IPS-NIHi7 (cell line): Measurements from ENCODE around the gene ELP2.
"Not testable (repeated sequence)": the region's sequence is repeated elsewhere in the genome, so short reads cannot be mapped to it uniquely, and the experiment has no call there.

Source experiments
- DNase-seq: peaks from one replicate; pipeline ENCODE4 v3.0.0; 2012; ENCODE audit warnings: mixed read lengths; ENCODE audit errors: extremely low spot score

ELP2 gene

GRCh38 chr18:36129300-36130038, at the start of gene ELP2, which contains the start of gene SLC39A6:
ELP2 (plus strand) TSS chr18:36129899; CDS start chr18:36129934, 35 bp downstream.
SLC39A6 (minus strand) TSS chr18:36129340; CDS start chr18:36127007, 2,333 bp downstream.
- peak; percentile 96 for DNase-seq

GRCh38 chr18:36081118-36081517, 48.6 kb upstream of the ELP2 start:
- not testable (repeated sequence) for DNase-seq

GRCh38 chr18:36083729-36084128, 46.0 kb upstream of the ELP2 start:
- DNase-seq = no peak

- no peak for DNase-seq
Measured at GRCh38 chr18:36085195-36085594, 44.5 kb upstream of the ELP2 start.

- DNase-seq = no peak
Measured at GRCh38 chr18:36086186-36086585, 43.5 kb upstream of the ELP2 start.

- DNase-seq = no peak
Measured at GRCh38 chr18:36088256-36088655, 41.4 kb upstream of the ELP2 start.

- no peak for DNase-seq
Measured at GRCh38 chr18:36089001-36089400, 40.7 kb upstream of the ELP2 start.

GRCh38 chr18:36092116-36092515, 37.6 kb upstream of the ELP2 start:
- DNase-seq = not testable (repeated sequence)

GRCh38 chr18:36094431-36094830, 35.3 kb upstream of the ELP2 start:
- DNase-seq = no peak

- DNase-seq = peak; percentile 23
Measured at GRCh38 chr18:36095936-36096519, 33.7 kb upstream of the ELP2 start.

GRCh38 chr18:36096955-36097354, 32.7 kb upstream of the ELP2 start:
- DNase-seq = no peak

GRCh38 chr18:36099311-36099710, 30.4 kb upstream of the ELP2 start:
- DNase-seq = no peak

- DNase-seq = no peak
Measured at GRCh38 chr18:36101943-36102342, 27.8 kb upstream of the ELP2 start.

- DNase-seq = no peak
Measured at GRCh38 chr18:36104749-36105148, 24.9 kb upstream of the ELP2 start.

- no peak for DNase-seq
Measured at GRCh38 chr18:36107477-36107876, 22.2 kb upstream of the ELP2 start.

GRCh38 chr18:36108196-36108595, 21.5 kb upstream of the ELP2 start:
- DNase-seq = no peak

- DNase-seq = no peak
Measured at GRCh38 chr18:36108601-36109000, 21.1 kb upstream of the ELP2 start.

- no peak for DNase-seq
Measured at GRCh38 chr18:36109737-36110136, 20.0 kb upstream of the ELP2 start.

GRCh38 chr18:36112302-36112701, 17.4 kb upstream of the ELP2 start:
- no peak for DNase-seq

- no peak for DNase-seq
Measured at GRCh38 chr18:36114251-36114650, 15.4 kb upstream of the ELP2 start.

GRCh38 chr18:36114738-36115137, 15.0 kb upstream of the ELP2 start:
- DNase-seq = no peak

- not testable (repeated sequence) for DNase-seq
Measured at GRCh38 chr18:36116771-36117170, 12.9 kb upstream of the ELP2 start.

- DNase-seq = no peak
Measured at GRCh38 chr18:36120297-36120696, 9.4 kb upstream of the ELP2 start.
